PC-9 (cell line): Measurements from ENCODE around the gene APBA1.

Source experiments
- EZH2 ChIP-seq: fragments of 200-600 bp; sonication (generic); IDR thresholded peaks from 2 replicates; pipeline ENCODE4 v1.8.0; 2017; ENCODE audit warnings: antibody characterized with exemption, low read depth
- TF ChIP-seq, protein P1 (sequence below): fragments of 200-600 bp; sonication (generic); conservative IDR thresholded peaks from 2 replicates; pipeline ENCODE4 v1.6.1; 2017; ENCODE audit warnings: mixed run types, antibody characterized with exemption, mild to moderate bottlenecking, moderate library complexity

DNA sequence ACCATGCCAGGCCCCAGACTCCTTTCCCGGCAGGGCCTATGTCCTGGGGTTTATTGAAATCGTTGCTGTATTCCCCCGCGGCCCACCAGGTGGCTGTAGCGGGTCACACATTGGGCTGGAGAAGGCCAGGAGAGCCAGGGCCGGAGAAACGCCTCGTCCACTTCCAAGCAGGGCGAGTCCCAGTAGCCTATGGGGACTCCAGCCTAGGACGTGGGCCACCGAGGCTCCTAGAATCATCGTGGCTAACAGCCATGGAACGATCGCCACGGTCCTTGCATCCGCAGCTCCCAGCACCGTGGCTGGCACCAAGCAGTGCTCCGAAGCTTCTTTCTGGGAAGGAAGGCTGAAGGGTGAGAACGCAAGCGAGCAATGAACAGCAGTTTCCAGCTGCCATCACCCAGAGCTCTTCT lies 259.4 kb downstream of the APBA1 start:
- TF ChIP-seq, protein P1, sequence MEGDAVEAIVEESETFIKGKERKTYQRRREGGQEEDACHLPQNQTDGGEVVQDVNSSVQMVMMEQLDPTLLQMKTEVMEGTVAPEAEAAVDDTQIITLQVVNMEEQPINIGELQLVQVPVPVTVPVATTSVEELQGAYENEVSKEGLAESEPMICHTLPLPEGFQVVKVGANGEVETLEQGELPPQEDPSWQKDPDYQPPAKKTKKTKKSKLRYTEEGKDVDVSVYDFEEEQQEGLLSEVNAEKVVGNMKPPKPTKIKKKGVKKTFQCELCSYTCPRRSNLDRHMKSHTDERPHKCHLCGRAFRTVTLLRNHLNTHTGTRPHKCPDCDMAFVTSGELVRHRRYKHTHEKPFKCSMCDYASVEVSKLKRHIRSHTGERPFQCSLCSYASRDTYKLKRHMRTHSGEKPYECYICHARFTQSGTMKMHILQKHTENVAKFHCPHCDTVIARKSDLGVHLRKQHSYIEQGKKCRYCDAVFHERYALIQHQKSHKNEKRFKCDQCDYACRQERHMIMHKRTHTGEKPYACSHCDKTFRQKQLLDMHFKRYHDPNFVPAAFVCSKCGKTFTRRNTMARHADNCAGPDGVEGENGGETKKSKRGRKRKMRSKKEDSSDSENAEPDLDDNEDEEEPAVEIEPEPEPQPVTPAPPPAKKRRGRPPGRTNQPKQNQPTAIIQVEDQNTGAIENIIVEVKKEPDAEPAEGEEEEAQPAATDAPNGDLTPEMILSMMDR, result peak; percentile 65
- TF ChIP-seq EZH2, result no peak
